Heart right ventricle (tissue), 16 donors: ENCODE data around the gene MRPL41. TPM values are rescaled to one million over a fixed set of nuclear protein-coding genes. Genes with fewer than 3 reads are reported as not detected.

ENCODE experiments used
- ATAC-seq, 8 donors: fragments of 200-7000 bp; cut with Tn5 transposase; one replicate each; pipeline ENCODE4 v1.9.1; 2020; ENCODE audit warnings: mild to moderate bottlenecking in 8 of 8, moderate library complexity in 8 of 8, moderate number of reproducible peaks in 1 of 8
- DNase-seq, 2 donors: peaks; one replicate each; pipeline ENCODE4 v3.0.0-alpha.2; 2020
- H3K27ac ChIP-seq, 10 donors: fragments of 200-600 bp; sonication (generic) in 2 of 10; one replicate each; pipeline versions ENCODE4 v1.5.0 to v1.8.0; 2020 to 2022; ENCODE audit warnings: mild to moderate bottlenecking in 3 of 10
- H3K27me3 ChIP-seq, 7 donors: fragments of 200-600 bp; one replicate each; pipeline ENCODE4 v1.8.0; 2021 to 2022; ENCODE audit warnings: mild to moderate bottlenecking in 2 of 7
- H3K36me3 ChIP-seq, 9 donors: fragments of 200-600 bp; sonication (generic) in 1 of 9; one replicate each; pipeline versions ENCODE4 v1.5.0 to v1.8.0; 2020 to 2022; ENCODE audit warnings: mild to moderate bottlenecking in 2 of 9
- H3K4me1 ChIP-seq, 9 donors: fragments of 200-600 bp; sonication (generic) in 1 of 9; one replicate each; pipeline versions ENCODE4 v1.5.0 to v1.8.0; 2020 to 2022; ENCODE audit warnings: mild to moderate bottlenecking in 4 of 9
- H3K4me3 ChIP-seq, 10 donors: fragments of 200-600 bp; sonication (generic) in 2 of 10; one replicate each; pipeline versions ENCODE4 v1.5.0 to v1.8.0; 2020 to 2022; ENCODE audit warnings: mild to moderate bottlenecking in 7 of 10, moderate library complexity in 2 of 10
- H3K9me3 ChIP-seq, 11 donors: fragments of 200-600 bp in 10 of 11; sonication (generic) in 2 of 11; one replicate each; pipeline versions ENCODE4 v1.5.0 to v1.8.0; 2013 to 2022; ENCODE audit warnings: mild to moderate bottlenecking in 2 of 11, control low read depth in 1 of 11, moderate library complexity in 1 of 11
- CTCF ChIP-seq, 9 donors: fragments of 200-600 bp; sonication (generic) in 2 of 9; IDR thresholded peaks; one replicate each; pipeline versions ENCODE4 v1.5.0 to v1.8.0; 2021 to 2022; ENCODE audit warnings: antibody characterized with exemption in 9 of 9, mild to moderate bottlenecking in 5 of 9, moderate library complexity in 1 of 9
- WGBS, 2 donors: extraction: QIAGEN DNeasy Blood & Tissue Kit; methylation state at CpG; one replicate each; pipeline ENCODE4 v1.1.7; 2013; ENCODE audit warnings: inconsistent platforms in 1 of 2; 5-methylcytosine and 5-hydroxymethylcytosine counted together
- intact Hi-C, 10 donors: fragments of 100-400 bp; cut with DNase I; formaldehyde crosslinking; loops; one replicate each; pipeline versions ENCODE4 v1.11.1 to v1.14.2; 2022
- polyA plus RNA-seq, 2 donors: library from polyadenylated mRNA; stranded (reverse); fragments of 200-250 nt; gene quantifications; one replicate each; pipeline ENCODE4 v1.2.3, GENCODE V29; 2013
- total RNA-seq, 10 donors: library from RNA; stranded (reverse); fragmentation: NEBNext Ultra II Directional in 3 of 10; extraction: Animal tissue kit (Norgen Biotek cat#: 25700) in 3 of 10; gene quantifications; one replicate each; pipeline versions ENCODE4 v1.2.1 to v1.2.4, GENCODE V29; 2021 to 2023
- donor health status: Arrhythmogenic right ventricular cardiomyopathy.
- donor health status: ischemic (EF 13 %, LVEDD 7.1; RV severe dilation, severe dysfunction).
- donor health status: healthy with polysubstance abuse.
- donor health status: DM: no; HTN: yes; CAD: no.
- donor health status: DM: no; HTN: no; CAD: no.
- donor health status: ischemic (EF 25% LVEDD 6.9; RV normal size, moderate dysfunction).
- donor health status: ischemic (EF 25% LVEDD 5.7; RV mildly dilated, moderate dysfunction).
- donor health status: healthy.
- donor health status: DM: yes; HTN: yes; CAD: no.
- donor health status: Ischemic cardiomyopathy.
- donor health status: ischemic (EF 35%, LVEDD 5.7; RV mildly dilated, moderate dysfunction).
- donor health status: nonischemic (EF 11% LVEDD 7.7; RV severe dilation, severe dysfunction).
- donor health status: DM: yes; HTN: yes; CAD: no.
- donor health status: PGD.
- donor health status: ischemic (EF 29% LVEDD 5.4; RV normal size, mild dysfunction).
- donor health status: nonischemic (EF 23%, LVEDD 6.1; RV moderate dilation, normal function).

MRPL41 gene
- total and polyA plus RNA-seq, 12 donors, result 133 to 1,052 (median 215) TPM

DNA sequence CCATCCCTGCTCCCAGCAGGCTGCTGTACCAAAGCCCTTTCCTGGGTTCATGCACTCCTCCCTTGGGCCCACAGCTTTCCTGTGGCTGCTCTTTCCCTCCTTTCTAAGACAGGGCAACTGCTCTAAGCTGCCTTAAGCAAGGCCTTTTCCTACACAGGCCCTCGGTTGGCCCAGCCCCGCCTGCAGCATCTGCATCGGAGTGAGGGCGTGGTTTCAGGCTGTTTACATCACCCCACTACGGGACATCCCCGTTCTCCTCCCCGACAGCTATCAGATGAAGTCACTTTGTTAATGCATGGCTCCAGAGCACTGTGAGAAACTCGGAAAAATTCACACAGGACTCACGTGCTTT lies 23.7 kb downstream of the MRPL41 start:
- no peak for DNase-seq
- 41 to 50% methylated on average over 9 of the region's 9 CpGs for WGBS, 2 donors
- ATAC-seq, result peak in 1 of 8 donors; percentile 9
- H3K27me3 ChIP-seq, result no peaks in the 10 kb centered on the region
- peak overlapping the region in 8 of 10 donors; percentile 0 to 72 (median 62) for H3K27ac ChIP-seq
- no peak for TF ChIP-seq CTCF (IDR thresholded peaks at IDR 0.05)
- H3K9me3 ChIP-seq, result no peaks in the 10 kb centered on the region
- peaks cover 0 to 65% (median 23%) of the 10 kb centered on the region in 9 donors for H3K36me3 ChIP-seq
- H3K4me3 ChIP-seq, result no peak overlapping the region
- H3K4me1 ChIP-seq, result peaks cover 15 to 56% (median 43%) of the 10 kb centered on the region in 9 donors
- intact Hi-C loops, result no loop called here

DNA sequence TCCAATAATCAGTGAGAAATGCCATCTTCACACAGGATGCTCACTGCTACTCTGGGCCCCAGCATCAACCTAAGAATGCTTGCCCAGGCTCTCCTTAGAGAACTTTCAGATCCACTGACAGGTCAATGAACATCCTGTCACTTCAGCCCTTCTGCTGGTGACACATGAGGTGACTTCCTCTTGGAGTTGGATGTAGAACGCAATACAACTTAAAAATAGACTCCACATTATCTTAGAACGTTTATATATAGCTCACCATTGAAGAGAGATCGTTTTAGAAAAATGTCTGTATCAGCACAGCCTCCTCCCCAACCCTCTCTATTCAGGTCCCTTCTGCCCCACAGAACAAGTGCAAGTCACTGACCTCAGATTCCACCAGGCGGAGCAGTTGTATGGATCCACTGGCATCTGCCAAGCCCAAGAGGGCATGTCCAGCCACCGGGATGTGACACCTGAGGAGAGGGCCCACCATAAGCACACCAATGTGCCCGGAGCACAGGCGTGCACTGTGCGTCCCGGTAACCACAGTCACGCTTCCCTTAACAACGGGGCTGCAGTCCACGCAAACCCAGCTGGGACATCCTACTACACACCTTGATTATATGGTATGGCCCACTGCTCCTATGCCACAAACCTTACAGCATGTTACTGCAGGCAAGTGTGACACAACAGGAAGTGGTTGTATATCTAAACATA lies 24.2 kb downstream of the MRPL41 start:
- Histone ChIP-seq H3K4me3 (peak overlapping the region in 1 of 10 donors; percentile 1), H3K27ac (peak overlapping the region in 9 of 10 donors; percentile 0 to 72 (median 62)), H3K9me3 (no peaks in the 10 kb centered on the region), H3K27me3 (no peaks in the 10 kb centered on the region), H3K4me1 (peaks cover 15 to 60% (median 43%) of the 10 kb centered on the region in 9 donors), H3K36me3 (peaks cover 0 to 60% (median 23%) of the 10 kb centered on the region in 9 donors)
- peak in 5 of 9 donors; percentile 17 to 44 (median 35) for TF ChIP-seq CTCF (IDR thresholded peaks at IDR 0.05)
- DNase-seq (peak in 1 of 2 donors; percentile 30), ATAC-seq (peak in 6 of 8 donors; percentile 16 to 69 (median 58))
- 43 to 54% methylated on average over 12 of the region's 12 CpGs for WGBS, 2 donors
- intact Hi-C loops, result no loop called here

GRCh38 chr9:137578518-137579258 lies 27.0 kb downstream of the MRPL41 start, which contains the start of gene DPH7:
DPH7 (minus strand) TSS chr9:137578925; CDS start chr9:137578777, 148 bp downstream.
- Histone ChIP-seq H3K27me3 (no peaks in the 10 kb centered on the region), H3K4me1 (peaks cover 15 to 60% (median 43%) of the 10 kb centered on the region in 9 donors), H3K4me3 (peak within 1 kb of the TSS; percentile 83 to 98 (median 93)), H3K27ac (peak within 1 kb of the TSS; percentile 28 to 91 (median 90)), H3K36me3 (peaks cover 0 to 59% (median 25%) of the 10 kb centered on the region in 9 donors), H3K9me3 (no peaks in the 10 kb centered on the region)
- TF ChIP-seq CTCF (IDR thresholded peaks at IDR 0.05), result peak; percentile 91 to 100 (median 97)
- 1% methylated on average over 81 to 82 of the region's 82 CpGs for WGBS, 2 donors
- intact Hi-C loops, result loop anchor here in 2 of 10 donors (2.0 kb wide), 1 partner anchor 26 kb away; the partner anchor contains the start of gene ARRDC1 (in 2 of the 2)
- ATAC-seq (peak; percentile 91 to 98 (median 95)), DNase-seq (peak; percentile 97 to 99)

- H3K9me3 ChIP-seq, result no peaks in the 10 kb centered on the region
- H3K36me3 ChIP-seq, result peaks cover 0 to 59% (median 19%) of the 10 kb centered on the region in 9 donors
- no peaks in the 10 kb centered on the region for H3K27me3 ChIP-seq
- peak overlapping the region; percentile 17 to 91 (median 90) for H3K27ac ChIP-seq
- H3K4me1 ChIP-seq, result peaks cover 15 to 58% (median 43%) of the 10 kb centered on the region in 9 donors
- ATAC-seq (peak in 1 of 8 donors; percentile 36), DNase-seq (no peak)
- TF ChIP-seq CTCF (IDR thresholded peaks at IDR 0.05), result no peak
- WGBS, 2 donors, result 25 to 32% methylated on average over 19 of the region's 19 CpGs
- H3K4me3 ChIP-seq, result peak overlapping the region; percentile 83 to 98 (median 93)
- intact Hi-C loops, result loop anchor here in 2 of 10 donors (2.0 kb wide), 1 partner anchor 26 kb away; the partner anchor contains the start of gene ARRDC1 (in 2 of the 2)
Measured at GRCh38 chr9:137579259-137579604, 27.6 kb downstream of the MRPL41 start.
